Ramos (cell line): ENCODE measurements around the gene GEMIN2.
"Not testable (repeated sequence)": the region's sequence is repeated elsewhere in the genome, so short reads cannot be mapped to it uniquely, and the experiment has no call there.

ENCODE experiments used
- in situ Hi-C: fragments of 300-500 bp; cut with MboI; formaldehyde crosslinking; loops from one replicate; pipeline ENCODE4 v1.14.3; 2022; ENCODE audit warnings: low sequenced_read_pairs; ENCODE audit not compliant: unreplicated experiment

The GEMIN2 gene

DNA sequence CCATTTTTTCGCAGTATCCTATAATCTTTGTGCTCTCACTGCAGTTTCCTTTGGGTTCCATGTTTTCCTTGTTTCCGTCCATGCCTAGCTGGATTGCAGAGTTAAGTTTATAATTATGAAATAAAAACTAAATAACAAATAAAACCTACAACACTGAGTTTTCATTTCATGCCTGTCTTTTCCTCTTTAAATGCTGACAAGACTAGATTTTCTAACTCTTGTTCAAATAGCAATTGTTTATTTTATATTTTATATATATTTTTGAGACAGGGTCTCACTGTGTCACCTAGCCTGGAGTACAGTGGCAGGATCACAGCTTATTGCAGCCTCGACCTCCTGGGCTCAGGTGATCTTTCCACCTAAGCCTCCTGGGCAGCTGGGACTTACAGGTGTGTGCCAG, 5.3 kb upstream of the GEMIN2 start:
- in situ Hi-C loops: loop anchor here (25.0 kb wide), 1 partner anchor 329 kb away; the partner anchor contains the start of gene FBXO33

DNA sequence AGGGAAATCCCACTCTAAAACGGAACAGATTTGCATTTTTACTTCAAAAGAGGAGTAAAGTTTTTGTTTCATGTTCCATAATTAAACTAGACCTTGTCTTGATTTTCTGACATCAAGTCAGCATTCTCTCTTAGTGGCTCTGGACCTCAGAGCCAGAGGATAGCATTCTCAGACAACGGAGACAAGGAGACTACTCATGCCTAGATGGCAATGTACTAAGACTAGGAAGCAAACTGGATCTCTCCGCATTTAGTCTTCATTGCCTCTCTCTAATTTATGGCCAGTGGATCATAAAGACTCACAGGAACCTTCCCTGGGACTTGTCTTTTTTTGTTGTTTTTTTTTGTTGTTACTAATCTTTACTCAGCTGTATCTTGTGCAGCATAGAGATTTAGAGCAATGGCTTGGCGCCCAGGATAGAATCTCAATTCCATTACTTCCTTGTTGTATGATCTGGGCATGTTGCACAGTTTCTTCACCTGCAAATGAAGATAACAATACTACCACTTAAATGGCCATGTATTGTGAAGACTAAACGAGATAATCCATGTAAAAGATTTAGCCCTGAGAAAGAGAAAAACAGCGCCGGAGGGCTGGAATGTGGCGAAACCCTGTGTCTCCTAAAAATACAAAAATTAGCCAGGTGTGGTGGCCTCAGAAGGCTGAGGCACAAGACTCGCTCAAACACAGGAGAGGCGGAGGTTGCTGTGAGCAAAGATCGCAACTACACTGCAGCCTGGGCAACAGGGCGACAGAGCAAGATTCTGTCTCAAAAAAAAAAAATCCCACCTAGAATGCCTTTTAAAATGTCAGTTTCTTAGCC, 4.0 kb upstream of the GEMIN2 start:
- in situ Hi-C loops: loop anchor here (25.0 kb wide), 1 partner anchor 327 kb away; the partner anchor contains the start of gene FBXO33

DNA sequence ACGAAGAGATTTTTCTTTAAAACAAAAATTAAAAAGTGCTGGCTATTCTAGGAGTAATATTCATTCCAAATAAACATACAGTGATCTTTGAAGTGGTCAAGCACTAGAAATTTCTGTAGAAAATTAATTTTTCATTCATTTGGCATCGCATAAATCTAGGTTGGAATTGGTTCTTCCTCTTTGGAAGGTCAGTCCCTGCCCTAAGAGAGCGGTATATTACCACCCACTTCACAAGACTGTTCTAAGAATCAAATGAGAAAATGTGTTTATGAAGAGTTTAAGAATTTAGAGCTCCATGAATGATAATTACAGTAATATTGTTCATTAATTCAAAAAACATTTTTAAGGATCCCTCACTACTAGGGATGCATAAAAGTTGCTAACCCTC, 444 bp upstream of the GEMIN2 start:
- in situ Hi-C loops: loop anchor here (25.0 kb wide), 1 partner anchor 324 kb away; the partner anchor contains the start of gene FBXO33

DNA sequence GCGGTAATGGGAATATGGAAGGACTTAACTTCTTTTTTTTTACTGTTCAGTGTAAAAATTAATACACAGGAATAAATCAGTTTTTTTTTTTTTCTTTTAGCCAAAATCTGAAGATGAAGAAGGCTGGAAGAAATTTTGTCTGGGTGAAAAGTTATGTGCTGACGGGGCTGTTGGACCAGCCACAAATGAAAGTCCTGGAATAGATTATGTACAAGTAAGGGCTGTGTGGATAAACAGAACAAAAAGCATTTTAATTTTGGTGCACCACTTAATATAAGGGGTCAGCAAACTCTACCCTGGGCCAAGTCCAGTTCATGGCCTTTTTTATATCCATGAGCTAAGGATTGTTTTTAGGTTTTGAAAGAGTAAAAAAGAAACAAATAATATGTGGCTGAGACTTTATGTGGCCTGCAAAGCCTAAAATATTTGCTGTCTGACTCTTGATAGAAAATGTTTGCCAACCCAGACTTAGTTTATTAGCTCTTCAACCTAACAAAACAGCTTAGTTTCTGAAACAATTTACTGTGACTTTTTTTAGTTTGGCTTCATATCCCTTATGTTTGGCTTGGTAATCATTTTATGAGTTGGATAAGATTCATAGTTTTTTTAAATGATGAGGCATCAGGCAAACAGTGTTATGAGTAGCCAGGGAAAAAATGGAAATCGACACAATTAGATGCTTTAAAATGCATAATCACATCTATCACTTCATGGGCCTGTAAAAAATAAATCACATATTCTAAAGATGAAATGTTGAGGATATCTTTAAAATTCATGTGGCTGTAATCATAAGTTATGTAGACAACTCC, 8.4 kb downstream of the GEMIN2 start:
- in situ Hi-C loops: loop anchor here (25.0 kb wide), 1 partner anchor 315 kb away; the partner anchor contains the start of gene FBXO33

DNA sequence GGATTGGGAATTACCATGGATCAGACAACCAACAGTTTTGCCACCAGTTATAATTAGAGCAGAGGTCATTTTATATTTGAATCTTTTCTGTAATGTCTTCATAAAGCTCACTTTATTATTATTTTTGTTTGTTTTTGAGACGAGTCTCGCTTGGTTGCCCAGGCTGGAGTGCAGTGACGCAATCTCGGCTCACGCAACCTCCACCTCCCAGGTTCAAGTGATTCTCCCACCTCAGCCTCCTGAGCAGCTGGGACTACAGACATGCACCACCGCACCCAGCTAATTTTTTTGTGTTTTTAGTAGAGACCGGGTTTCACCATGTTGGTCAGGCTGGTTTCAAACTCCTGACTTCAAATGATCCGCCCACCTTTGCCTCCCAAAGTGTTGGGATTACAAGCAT, 23.7 kb downstream of the GEMIN2 start:
- in situ Hi-C loops: not testable (repeated sequence)

DNA sequence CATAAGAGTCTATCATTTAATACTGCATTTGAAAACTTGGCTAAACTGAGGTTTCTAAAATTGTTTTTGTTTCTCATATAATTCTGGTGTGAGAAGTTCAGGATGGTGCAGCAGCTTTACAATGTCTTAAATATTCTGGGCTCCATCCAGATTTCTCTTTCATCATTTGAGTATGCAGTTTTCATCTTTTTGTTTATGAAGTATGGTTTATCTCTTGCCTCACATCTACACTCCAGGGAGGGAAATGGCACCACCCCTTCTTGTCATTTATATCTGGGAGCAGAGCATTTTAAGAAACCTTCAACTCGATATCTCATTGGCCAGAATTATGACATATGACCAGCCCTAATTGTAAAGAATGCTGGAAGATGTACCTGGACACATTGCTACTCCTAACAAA, 24.3 kb downstream of the GEMIN2 start:
- in situ Hi-C loops: no loop called here

DNA sequence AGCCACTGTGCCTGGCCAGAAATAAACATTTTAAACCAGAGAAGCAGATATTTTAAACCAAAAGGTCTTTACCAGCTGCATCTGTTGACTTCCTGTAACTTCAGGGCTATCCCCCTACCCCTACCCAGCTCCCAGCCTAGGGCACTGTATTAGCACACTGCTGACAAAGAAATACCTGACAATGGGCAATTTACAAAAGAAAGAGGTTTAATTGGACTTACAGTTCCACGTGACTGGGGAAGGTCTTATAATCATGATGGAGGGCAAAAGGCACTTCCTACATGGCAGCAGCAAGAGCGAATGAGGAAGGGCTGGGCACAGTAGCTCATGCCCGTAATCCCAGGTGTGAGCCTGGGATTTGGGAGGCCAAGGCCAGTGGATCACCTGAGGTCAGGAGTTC, 26.0 kb downstream of the GEMIN2 start:
- in situ Hi-C loops: no loop called here

DNA sequence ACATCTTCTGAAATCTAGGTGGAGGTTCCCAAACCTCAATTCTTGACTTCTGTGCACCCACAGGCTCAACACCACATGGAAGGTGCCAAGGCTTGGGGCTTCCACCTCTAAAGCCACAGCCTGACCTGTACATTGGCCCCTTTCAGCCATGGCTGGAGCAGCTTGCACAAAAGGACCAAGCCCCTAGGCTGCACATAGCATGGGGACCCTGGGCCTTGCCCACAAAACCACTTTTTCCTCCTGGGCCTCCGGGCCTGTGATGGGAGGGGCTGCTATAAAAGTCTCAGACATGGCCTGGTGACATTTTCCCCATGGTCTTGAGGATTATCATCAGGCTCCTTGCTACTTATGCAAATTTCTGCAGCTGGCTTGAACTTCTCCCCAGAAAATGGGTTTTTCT, 27.5 kb downstream of the GEMIN2 start:
- in situ Hi-C loops: not testable (repeated sequence)

DNA sequence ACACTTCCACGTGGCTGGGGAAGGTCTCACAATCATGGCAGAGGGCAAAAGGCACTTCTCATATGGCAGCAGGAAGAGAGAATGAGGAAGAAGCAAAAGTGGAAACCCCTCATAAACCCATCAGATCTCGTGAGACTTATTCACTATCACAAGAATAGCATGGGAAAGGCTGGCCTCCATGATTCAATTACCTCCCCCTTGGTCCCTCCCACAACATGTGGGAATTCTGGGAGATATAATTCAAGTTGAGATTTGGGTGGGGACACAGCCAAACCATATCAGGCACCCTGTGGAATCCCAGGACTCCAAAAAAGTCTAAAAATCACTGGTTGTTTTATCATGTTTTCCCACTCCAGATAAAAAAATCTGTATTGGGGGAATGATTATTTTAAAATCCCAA, 29.1 kb downstream of the GEMIN2 start:
- in situ Hi-C loops: not testable (repeated sequence)

DNA sequence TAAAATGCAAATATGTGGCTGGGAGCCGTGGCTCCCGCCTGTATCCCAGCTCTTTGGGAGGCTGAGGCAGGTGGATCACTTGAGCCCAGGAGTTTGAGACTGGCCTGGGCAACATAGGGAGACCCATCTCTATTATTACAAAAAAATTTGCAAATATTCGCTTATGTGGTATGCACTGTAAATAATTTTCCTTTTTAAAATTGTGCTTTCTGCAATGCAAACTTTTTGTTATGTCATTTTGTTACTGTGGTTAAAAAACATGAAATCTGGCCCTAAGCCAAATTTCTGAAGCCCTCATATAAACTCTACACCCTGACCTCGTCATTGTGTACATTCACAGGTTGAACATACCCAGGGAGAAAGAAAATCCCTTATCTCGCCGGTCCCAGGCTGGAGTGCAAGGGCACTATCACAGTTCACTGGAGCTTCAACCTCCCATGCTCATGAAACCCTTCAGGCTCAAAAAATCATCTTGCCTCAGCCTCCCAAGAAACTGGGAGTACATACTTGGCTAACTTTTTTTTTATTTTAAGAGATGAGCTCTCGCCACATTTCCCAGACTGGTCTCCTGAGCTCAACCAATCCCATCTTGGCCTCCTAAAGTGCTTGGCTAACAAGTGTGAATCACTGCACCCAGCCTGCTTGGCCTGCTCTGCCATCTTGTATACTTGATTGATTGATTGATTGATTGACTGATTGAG, 31.3 kb downstream of the GEMIN2 start:
- in situ Hi-C loops: no loop called here

DNA sequence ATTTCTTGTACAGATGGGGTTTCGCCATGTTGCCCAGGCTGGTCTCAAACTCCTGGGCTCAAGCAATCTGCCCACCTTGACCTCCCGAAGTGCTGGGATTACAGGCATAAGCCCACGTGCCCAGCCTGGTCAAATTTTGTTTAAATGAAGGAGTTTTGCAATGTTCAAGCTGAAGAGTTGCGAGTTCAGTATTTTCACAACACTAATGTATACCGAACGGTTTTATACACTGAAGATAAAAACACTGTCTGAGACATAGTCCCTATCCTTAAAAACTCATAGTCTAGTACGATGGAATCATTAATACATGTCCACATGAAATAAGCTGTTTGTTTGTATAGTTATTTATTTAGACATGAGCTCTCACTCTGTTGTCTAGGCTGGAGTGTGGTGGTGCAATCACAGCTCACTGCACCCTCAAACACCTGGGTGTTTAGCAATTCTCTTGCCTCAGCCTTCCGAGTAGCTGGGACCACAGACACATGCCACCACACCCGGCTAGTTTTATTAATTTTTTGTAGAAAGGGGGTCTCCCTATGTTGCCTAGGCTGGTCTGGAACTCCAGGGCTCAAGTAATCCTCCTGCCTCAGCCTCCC, 40.6 kb downstream of the GEMIN2 start:
- in situ Hi-C loops: no loop called here

DNA sequence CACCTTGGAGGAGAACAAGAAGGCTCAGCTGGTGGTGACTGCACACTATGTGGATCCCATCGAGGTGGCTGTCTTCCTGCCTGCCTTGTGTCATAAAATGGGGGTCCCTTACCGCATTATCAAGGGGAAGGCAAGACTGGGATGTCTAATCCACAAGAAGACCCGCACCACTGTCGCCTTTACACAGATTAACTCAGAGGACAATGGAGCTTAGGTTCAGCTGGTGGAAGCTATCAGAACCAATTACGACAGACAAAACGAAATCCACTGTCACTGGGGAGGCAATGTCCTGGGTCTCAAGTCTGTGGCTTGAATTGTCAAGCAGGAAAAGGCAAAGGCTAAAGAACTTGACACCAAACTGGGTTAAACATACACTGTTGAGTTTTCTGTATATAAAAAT, 43.4 kb downstream of the GEMIN2 start:
- in situ Hi-C loops: no loop called here

DNA sequence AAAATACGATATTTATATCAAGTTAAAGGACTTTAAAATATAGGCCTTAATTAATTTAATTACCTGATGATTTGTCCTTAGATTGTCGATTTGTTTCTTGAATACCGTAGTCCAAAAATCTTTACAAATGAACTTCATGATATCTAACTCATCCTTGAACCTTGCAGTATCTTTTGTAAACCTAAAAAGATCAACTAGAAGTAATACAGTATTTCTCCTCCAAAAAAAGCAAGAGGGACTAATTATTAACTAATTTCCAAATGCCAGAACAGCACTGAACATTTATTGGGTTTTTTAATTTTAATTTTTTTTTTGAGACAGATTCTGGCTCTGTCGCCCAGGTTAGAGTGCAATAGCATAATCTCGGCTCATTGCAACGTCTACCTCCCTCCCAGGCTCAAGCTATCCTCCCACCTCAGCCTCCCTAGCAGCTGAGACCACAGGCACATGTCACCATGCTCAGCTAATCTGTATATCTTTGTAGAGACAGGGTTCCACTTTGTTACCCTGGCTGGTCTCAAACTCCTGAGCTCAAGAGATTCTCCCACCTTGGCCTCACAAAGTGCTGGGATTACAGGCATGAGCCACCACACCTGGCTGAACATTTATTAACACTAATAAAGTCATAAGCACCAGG, 44.2 kb downstream of the GEMIN2 start:
- in situ Hi-C loops: no loop called here

DNA sequence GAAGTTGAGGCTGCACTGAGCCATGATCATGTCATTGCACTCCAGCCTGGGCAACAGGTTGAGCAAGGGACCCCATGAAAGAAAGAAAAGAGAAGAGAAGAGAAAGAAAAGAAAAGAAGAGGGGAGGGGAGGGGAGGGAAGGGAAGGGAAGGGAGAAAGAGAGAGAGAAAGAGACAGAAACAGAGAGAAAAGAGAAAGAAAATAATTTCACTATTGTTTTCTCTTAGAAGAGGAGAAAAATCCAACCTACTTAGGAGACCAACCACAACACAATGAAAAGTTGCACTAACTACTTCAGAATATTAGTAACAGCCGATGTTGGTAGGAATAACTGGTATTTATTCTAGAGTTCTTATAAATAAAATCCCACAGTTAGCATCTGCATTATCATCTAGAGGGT, 46.4 kb downstream of the GEMIN2 start:
- in situ Hi-C loops: no loop called here

DNA sequence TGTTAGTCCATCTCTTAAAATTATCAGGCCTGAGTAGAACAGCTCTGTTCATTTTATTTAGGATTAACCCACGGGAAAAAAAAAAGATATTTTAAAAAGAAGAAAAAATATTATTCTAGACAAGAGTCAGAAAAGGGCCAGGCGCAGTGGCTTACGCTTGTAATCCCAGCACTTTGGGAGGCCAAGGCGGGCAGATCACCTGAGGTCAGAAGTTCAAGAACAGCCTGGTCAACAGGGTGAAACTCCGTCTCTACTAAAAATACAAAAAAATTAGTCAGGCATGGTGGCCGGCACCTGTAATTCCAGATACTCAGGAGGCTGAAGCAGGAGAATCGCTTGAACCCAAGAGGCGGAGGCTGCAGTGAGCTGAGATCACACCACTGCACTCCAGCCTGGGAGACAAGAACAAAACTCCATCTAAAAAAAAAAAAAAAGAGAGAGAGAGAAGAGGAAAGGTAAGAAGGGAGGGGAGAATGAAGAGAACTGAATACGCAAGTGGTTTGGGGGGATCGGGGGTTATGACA, 53.7 kb downstream of the GEMIN2 start:
- in situ Hi-C loops: not testable (repeated sequence)

DNA sequence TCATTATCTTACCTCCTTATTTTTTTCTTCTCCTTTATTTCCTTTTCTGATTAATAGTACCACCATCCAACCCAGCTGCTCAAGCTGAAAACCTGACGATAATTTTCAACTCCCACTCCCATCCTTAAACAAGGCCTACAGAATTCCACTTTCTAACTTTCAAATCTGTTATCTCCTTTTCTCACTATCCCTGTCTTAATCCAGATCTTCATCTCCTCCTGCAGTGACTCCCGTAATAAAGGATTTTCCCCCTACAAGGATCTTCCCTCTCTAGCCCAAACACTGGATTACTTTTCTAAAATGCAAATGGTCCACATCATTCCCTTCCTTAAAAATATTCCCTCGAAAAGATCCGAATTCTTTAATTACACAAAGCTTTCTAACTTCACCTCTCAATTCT, 54.5 kb downstream of the GEMIN2 start:
- in situ Hi-C loops: no loop called here

DNA sequence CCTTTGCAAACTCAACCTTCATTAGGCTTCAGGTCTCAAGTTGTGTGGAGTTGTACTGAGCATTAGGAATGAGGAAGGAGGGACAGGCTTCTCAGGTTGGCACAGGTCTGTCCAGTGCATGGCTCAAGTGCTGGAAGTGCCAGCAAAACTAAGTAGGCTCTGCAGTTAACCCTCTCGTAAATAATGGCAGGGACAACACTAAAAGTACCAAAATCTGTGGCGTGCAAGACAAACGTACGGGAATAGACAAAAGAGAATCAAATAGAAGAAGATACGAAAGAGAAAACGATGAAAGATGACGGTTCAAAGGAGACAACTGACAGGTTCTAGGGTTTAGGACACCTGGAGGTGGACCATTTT, 55.4 kb downstream of the GEMIN2 start:
- in situ Hi-C loops: no loop called here

DNA sequence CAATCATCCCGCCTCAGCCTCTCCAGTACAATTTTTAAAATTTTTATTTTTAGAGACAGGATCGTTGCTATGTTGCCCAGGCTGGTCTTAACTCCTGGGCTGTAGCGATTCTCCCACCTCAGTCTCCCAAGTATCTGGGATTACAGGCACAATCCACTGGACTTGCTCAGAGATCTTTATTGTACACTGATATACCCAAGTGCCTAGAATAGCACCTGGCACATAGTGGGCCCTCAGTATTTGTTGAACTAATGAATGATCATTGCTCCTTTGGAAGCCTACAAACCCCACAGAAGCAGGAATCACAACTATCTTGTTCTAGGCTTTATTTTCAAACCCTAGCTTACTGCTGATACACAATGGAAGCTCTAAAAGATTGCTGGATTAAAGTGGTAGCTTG, 59.1 kb downstream of the GEMIN2 start:
- in situ Hi-C loops: no loop called here

DNA sequence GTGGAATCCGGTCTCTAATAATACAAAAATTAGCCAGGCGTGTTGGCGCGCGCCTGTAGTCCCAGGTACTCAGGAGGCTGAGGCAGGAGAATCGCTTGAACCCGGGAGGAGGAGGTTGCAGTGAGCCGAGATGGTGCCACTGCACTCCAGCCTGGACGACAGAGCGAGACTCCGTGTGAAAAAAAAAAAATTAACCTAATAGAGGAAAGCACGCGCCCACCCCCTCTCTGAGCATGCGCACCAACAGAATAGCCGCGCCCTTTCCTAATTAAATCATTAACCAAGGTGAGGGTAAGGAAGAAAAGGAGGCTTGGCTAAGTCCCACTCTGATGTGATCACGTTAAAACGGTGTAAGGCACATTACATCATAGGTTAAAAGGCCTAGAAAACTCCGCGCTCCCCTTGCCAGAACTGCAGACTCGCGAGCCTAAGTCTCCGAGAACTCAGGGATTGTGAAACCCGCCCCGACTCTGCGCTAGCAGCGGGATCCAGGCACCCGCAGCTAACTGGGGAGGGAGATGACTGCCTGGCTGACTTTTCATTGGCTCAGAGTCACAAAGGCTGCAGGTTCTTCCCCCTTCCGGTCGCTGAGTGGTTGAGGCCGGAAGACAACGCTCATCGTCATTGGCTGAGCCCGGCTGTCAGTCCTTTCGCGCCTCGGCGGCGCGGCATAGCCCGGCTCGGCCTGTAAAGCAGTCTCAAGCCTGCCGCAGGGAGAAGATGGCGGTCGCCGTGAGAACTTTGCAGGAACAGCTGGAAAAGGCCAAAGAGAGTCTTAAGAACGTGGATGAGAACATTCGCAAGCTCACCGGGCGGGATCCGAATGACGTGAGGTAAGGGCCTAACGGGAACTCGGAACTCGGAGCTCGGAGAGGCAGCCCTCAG, 60.7 kb downstream of the GEMIN2 start, which contains the start of gene PNN:
Gene PNN, plus strand, starts transcription at position 695 of the 885 bp plus-strand sequence. Its CDS starts 26 bp downstream, at position 721.
- in situ Hi-C loops: no loop called here
